Progenitor cell of endocrine pancreas (in vitro differentiated cells): Measurements from ENCODE around the gene AKIRIN2. TPM values are rescaled to one million over a fixed set of nuclear protein-coding genes. Genes with fewer than 3 reads are reported as not detected.

Experiments used
- DNase-seq: peaks from one replicate; pipeline ENCODE4 v3.0.0; 2021; ENCODE audit warnings: low spot score; ENCODE audit not compliant: unreplicated experiment
- H3K27ac Mint-ChIP-seq: 2 replicates; pipeline ENCODE4 v1.8.0; 2021; ENCODE audit warnings: mild to moderate bottlenecking, moderate library complexity, mixed read lengths
- H3K27me3 Mint-ChIP-seq: 2 replicates; pipeline ENCODE4 v1.8.0; 2021; ENCODE audit warnings: mixed read lengths
- H3K36me3 Mint-ChIP-seq: 2 replicates; pipeline ENCODE4 v1.8.0; 2022; ENCODE audit warnings: mixed read lengths; ENCODE audit not compliant: insufficient read depth
- H3K4me1 Mint-ChIP-seq: 2 replicates; pipeline ENCODE4 v1.8.0; 2021; ENCODE audit warnings: low read depth, mixed read lengths
- H3K4me3 Mint-ChIP-seq: 2 replicates; pipeline ENCODE4 v1.8.0; 2021; ENCODE audit warnings: low read depth, mild to moderate bottlenecking, moderate library complexity, mixed read lengths
- H3K9me3 Mint-ChIP-seq: 2 replicates; pipeline ENCODE4 v1.8.0; 2021; ENCODE audit warnings: low read depth, mixed read lengths
- CTCF ChIP-seq: fragments of 200-600 bp; sonication (generic); IDR thresholded peaks from one replicate; pipeline ENCODE4 v1.5.0; 2021; ENCODE audit warnings: antibody characterized with exemption, mild to moderate bottlenecking; ENCODE audit not compliant: unreplicated experiment
- total RNA-seq: library from RNA; stranded (reverse); gene quantifications from 2 replicates; pipeline ENCODE4 v1.2.1, GENCODE V29; 2021

AKIRIN2 gene
- total RNA-seq, 1 donor from 2014 or later, result 86.3 TPM

DNA sequence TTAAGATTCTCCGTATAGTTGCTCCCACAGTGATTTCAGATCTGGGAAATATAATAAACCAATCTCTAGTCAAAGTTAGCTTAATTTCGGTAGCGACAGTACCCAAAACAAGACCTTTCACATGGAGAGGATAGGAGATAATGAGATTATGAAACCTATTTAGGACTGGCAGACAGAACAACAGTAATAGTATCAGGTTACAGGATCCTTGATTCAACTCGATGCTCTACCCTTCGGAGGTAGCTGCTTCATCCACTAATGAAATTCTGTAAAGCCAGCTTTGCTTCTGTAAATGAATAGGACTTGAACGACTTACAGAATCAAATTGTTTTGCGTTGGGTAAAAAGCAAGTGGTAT lies 534 bp upstream of the AKIRIN2 start:
- Mint-ChIP-seq H3K4me1 (peaks cover 24% of the 10 kb centered on the region), H3K27ac (peak overlapping the region; percentile 97), H3K36me3 (peaks cover 2% of the 10 kb centered on the region), H3K27me3 (no peaks in the 10 kb centered on the region), H3K4me3 (peak overlapping the region; percentile 98), H3K9me3 (no peaks in the 10 kb centered on the region)
- DNase-seq, result no peak
- TF ChIP-seq CTCF, result no peak

- H3K36me3 Mint-ChIP-seq, result peaks cover 2% of the 10 kb centered on the region
- no peaks in the 10 kb centered on the region for H3K9me3 Mint-ChIP-seq
- DNase-seq, result peak; percentile 33
- H3K4me1 Mint-ChIP-seq, result peaks cover 29% of the 10 kb centered on the region
- H3K27ac Mint-ChIP-seq, result peak overlapping the region; percentile 97
- peak overlapping the region; percentile 98 for H3K4me3 Mint-ChIP-seq
- TF ChIP-seq CTCF, result no peak
- no peaks in the 10 kb centered on the region for H3K27me3 Mint-ChIP-seq
Measured at GRCh38 chr6:87701344-87701675, 723 bp downstream of the AKIRIN2 start.

DNA sequence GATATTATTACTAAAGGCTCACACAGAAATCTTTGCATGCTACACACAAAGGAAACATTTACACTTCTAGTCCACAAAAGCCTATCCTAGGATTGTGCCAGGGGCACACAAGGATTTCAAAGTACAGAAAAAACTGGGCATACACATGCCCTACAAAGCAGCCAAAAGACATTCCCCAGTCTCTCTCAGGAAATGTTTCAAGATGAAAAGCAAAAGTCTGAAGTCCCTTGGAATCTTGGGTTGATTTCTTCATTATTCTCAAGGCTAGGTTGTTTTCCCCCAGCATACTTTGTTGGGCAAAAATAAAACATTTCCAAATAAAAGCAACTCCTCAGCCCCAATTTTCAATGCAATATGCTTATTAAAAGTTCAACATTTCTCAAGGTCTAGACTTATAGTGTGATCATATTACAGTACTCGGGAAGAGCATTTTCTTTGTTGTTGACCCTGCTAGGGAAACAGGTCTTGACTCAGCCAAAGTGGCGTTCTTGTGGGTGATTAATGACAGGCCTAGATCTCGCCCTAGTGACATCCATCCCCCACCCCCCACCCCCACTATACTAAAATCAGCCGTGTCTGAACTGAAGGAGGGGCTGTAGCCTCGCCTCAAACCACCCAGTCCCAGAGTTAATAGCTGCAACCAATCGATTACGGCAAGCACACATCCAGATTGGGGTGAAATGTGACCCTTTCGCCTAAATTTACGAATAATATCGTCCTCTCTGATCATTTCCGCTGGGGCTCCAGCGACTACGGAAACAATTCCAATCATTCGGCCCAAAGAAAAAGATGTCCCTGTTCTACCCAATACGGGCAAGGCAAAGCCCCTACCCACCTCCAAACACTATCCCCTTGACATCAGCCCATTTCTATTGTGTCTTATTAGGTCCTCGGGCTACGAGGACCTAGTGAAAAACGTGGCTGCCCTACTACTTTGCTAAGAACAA lies 1.4 kb downstream of the AKIRIN2 start:
- no peaks in the 10 kb centered on the region for H3K27me3 Mint-ChIP-seq
- H3K27ac Mint-ChIP-seq, result peak overlapping the region; percentile 97
- peak overlapping the region; percentile 98 for H3K4me3 Mint-ChIP-seq
- peak; percentile 21 for DNase-seq
- peaks cover 35% of the 10 kb centered on the region for H3K4me1 Mint-ChIP-seq
- H3K36me3 Mint-ChIP-seq, result peaks cover 2% of the 10 kb centered on the region
- no peaks in the 10 kb centered on the region for H3K9me3 Mint-ChIP-seq
- no peak for TF ChIP-seq CTCF

GRCh38 chr6:87699576-87699975 lies 2.5 kb downstream of the AKIRIN2 start:
- no peak for TF ChIP-seq CTCF
- H3K4me3 Mint-ChIP-seq, result peak overlapping the region; percentile 98
- H3K27me3 Mint-ChIP-seq, result no peaks in the 10 kb centered on the region
- H3K36me3 Mint-ChIP-seq, result peaks cover 2% of the 10 kb centered on the region
- no peak for DNase-seq
- peaks cover 35% of the 10 kb centered on the region for H3K4me1 Mint-ChIP-seq
- H3K9me3 Mint-ChIP-seq, result no peaks in the 10 kb centered on the region
- H3K27ac Mint-ChIP-seq, result peak overlapping the region; percentile 97

- no peaks in the 10 kb centered on the region for H3K27me3 Mint-ChIP-seq
- no peak for TF ChIP-seq CTCF
- H3K4me1 Mint-ChIP-seq, result peaks cover 43% of the 10 kb centered on the region
- peaks cover 3% of the 10 kb centered on the region for H3K36me3 Mint-ChIP-seq
- H3K27ac Mint-ChIP-seq, result peak overlapping the region; percentile 97
- H3K4me3 Mint-ChIP-seq, result peak overlapping the region; percentile 98
- no peaks in the 10 kb centered on the region for H3K9me3 Mint-ChIP-seq
- no peak for DNase-seq
Measured at GRCh38 chr6:87698547-87699006, 3.5 kb downstream of the AKIRIN2 start.
